A673 (cell line): Measurements from ENCODE around the gene ITLN1. TPM values are rescaled to one million over a fixed set of nuclear protein-coding genes. Genes with fewer than 3 reads are reported as not detected.

Source experiments
- BruUV-seq: library from RNA; stranded (reverse); fragments of 400-500 nt; replicated peaks from 2 replicates; lab custom pipeline; 2021; lab: Mats Ljungman, UMichigan
- CTCF ChIA-PET: fragments of 300-600 bp; sonication (Branson Sonifier 250); formaldehyde crosslinking; loops from one replicate; lab custom pipeline; 2022; ENCODE audit warnings: antibody characterized with exemption; lab: Charles Lee
- POLR2A ChIA-PET: fragments of 300-600 bp; sonication (Branson Sonifier 250); formaldehyde crosslinking; loops from one replicate; lab custom pipeline; 2022; ENCODE audit warnings: antibody characterized with exemption; ENCODE audit not compliant: low non-redundant PET; lab: Charles Lee
- DNase-seq: peaks from one replicate; pipeline ENCODE4 v3.0.0-alpha.2; 2015; ENCODE audit warnings: low spot score
- H3K27ac ChIP-seq: fragments of 200-600 bp; sonication (generic); 2 replicates; pipeline ENCODE4 v1.5.1; 2016; ENCODE audit warnings: mixed run types, low read depth, mild to moderate bottlenecking, mixed read lengths, antibody characterized with exemption, low read length; ENCODE audit not compliant: poor library complexity, severe bottlenecking
- H3K27me3 ChIP-seq: fragments of 200-600 bp; sonication (generic); replicated peaks from 2 replicates; pipeline ENCODE4 v1.6.1; 2017; ENCODE audit warnings: mixed run types, low read depth, mild to moderate bottlenecking, mixed read lengths, antibody characterized with exemption, low read length; ENCODE audit not compliant: insufficient read depth, poor library complexity
- H3K36me3 ChIP-seq: fragments of 200-600 bp; sonication (generic); 2 replicates; pipeline ENCODE4 v1.6.1; 2016; ENCODE audit warnings: mixed run types, mild to moderate bottlenecking, mixed read lengths, antibody characterized with exemption, low read length; ENCODE audit not compliant: insufficient read depth, poor library complexity, severe bottlenecking
- H3K4me1 ChIP-seq: fragments of 200-600 bp; sonication (generic); 2 replicates; pipeline ENCODE4 v1.6.1; 2017; ENCODE audit warnings: mixed run types, mild to moderate bottlenecking, mixed read lengths, antibody characterized with exemption, low read length; ENCODE audit not compliant: insufficient read depth, poor library complexity, severe bottlenecking
- H3K4me3 ChIP-seq: fragments of 200-600 bp; sonication (generic); 2 replicates; pipeline ENCODE4 v1.5.1; 2016; ENCODE audit warnings: low read depth, mixed run types, mild to moderate bottlenecking, mixed read lengths, low read length; ENCODE audit not compliant: poor library complexity, severe bottlenecking
- H3K9me3 ChIP-seq: fragments of 200-600 bp; sonication (generic); 2 replicates; pipeline ENCODE4 v1.6.1; 2016; ENCODE audit warnings: mixed run types, low read depth, mild to moderate bottlenecking, mixed read lengths, antibody characterized with exemption, low read length; ENCODE audit not compliant: poor library complexity, severe bottlenecking
- CTCF ChIP-seq: fragments of 300-800, 200-600 bp; sonication (generic); conservative IDR thresholded peaks from 2 replicates; pipeline ENCODE4 v1.5.1; 2017; ENCODE audit warnings: low read depth, mild to moderate bottlenecking, antibody characterized with exemption, low read length, moderate library complexity, mixed read lengths
- EZH2 ChIP-seq: fragments of 200-600 bp; sonication (generic); IDR thresholded peaks from 2 replicates; pipeline ENCODE4 v1.6.1; 2017; ENCODE audit warnings: borderline replicate concordance, low read depth, mild to moderate bottlenecking, mixed read lengths, antibody characterized with exemption, low read length; ENCODE audit not compliant: poor library complexity, severe bottlenecking
- intact Hi-C: fragments of 100-400 bp; cut with micrococcal nuclease; formaldehyde crosslinking; loops from one replicate; pipeline ENCODE4 v1.10.0; 2022; ENCODE audit not compliant: unreplicated experiment
- total RNA-seq: library from RNA; stranded (reverse); gene quantifications from 2 replicates; pipeline ENCODE4 v1.2.3, GENCODE V29; 2021

The ITLN1 gene
- total RNA-seq, 1 experiment from 2014 or later: not detected

GRCh38 chr1:160888926-160889325, 3.9 kb upstream of the ITLN1 start:
- CTCF ChIA-PET: no interaction called here
- no peaks in the 10 kb centered on the region for H3K4me1 ChIP-seq
- POLR2A ChIA-PET: no interaction called here
- H3K9me3 ChIP-seq: no peaks in the 10 kb centered on the region
- BruUV-seq: no TSS peak
- no peak overlapping the region for H3K4me3 ChIP-seq
- no peak for TF ChIP-seq CTCF
- no peak for TF ChIP-seq EZH2
- H3K27me3 ChIP-seq: no peaks in the 10 kb centered on the region
- DNase-seq: no peak
- no peaks in the 10 kb centered on the region for H3K36me3 ChIP-seq
- H3K27ac ChIP-seq: no peak overlapping the region
- intact Hi-C loops: no loop called here

GRCh38 chr1:160887071-160887470, 2.1 kb upstream of the ITLN1 start:
- H3K36me3 ChIP-seq: no peaks in the 10 kb centered on the region
- no peaks in the 10 kb centered on the region for H3K9me3 ChIP-seq
- POLR2A ChIA-PET: no interaction called here
- TF ChIP-seq EZH2: no peak
- no peak for TF ChIP-seq CTCF
- DNase-seq: no peak
- BruUV-seq: no TSS peak
- intact Hi-C loops: no loop called here
- no peak overlapping the region for H3K27ac ChIP-seq
- H3K4me1 ChIP-seq: no peaks in the 10 kb centered on the region
- H3K27me3 ChIP-seq: no peaks in the 10 kb centered on the region
- CTCF ChIA-PET: no interaction called here
- no peak overlapping the region for H3K4me3 ChIP-seq

DNA sequence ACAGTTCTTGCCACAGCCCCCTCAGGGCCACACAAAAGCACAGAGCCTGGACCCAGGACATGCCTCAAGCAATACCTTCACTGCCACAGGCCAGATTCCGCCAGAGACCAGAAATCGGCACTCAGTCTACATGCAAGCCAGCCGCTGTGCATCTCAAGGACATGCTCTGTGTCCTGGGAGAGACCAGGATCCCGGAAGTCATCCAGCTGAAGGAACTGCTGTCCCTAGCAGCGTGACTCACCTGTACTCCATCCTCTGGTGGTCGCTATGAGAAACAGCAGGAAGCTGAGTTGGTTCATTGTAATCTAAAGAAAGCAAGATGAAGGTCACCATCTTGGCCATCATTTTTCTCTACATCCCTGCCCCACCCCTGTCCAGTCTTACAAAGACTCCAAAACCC, 401 bp downstream of the ITLN1 start:
- ChIA-PET POLR2A (no interaction called here), CTCF (interaction anchor here (0.6 kb wide), 1 partner anchor 48 kb away, joined by 5 read pairs; no protein-coding TSS in a partner anchor)
- DNase-seq: peak; percentile 35
- TF ChIP-seq EZH2: no peak
- TF ChIP-seq CTCF: peak; percentile 54
- Histone ChIP-seq H3K9me3 (no peaks in the 10 kb centered on the region), H3K27ac (no peak overlapping the region), H3K36me3 (no peaks in the 10 kb centered on the region), H3K4me1 (no peaks in the 10 kb centered on the region), H3K27me3 (no peaks in the 10 kb centered on the region), H3K4me3 (no peak overlapping the region)
- BruUV-seq: no TSS peak
- intact Hi-C loops: no loop called here
